Colonic mucosa (tissue), 4 donors: ENCODE data around the gene FBL. TPM values are rescaled to one million over a fixed set of nuclear protein-coding genes. Genes with fewer than 3 reads are reported as not detected.

Source experiments
- DNase-seq: peaks from one replicate; pipeline ENCODE4 v3.0.0-alpha.2; 2020
- H3K27ac ChIP-seq: fragments of 200-600 bp; one replicate; pipeline ENCODE4 v1.8.0; 2021
- H3K27me3 ChIP-seq: fragments of 200-600 bp; one replicate; pipeline ENCODE4 v1.8.0; 2021
- H3K36me3 ChIP-seq: fragments of 200-600 bp; one replicate; pipeline ENCODE4 v1.8.0; 2021
- H3K4me1 ChIP-seq: fragments of 200-600 bp; one replicate; pipeline ENCODE4 v1.8.0; 2021; ENCODE audit warnings: mild to moderate bottlenecking
- H3K4me3 ChIP-seq: fragments of 200-600 bp; one replicate; pipeline ENCODE4 v1.8.0; 2021
- H3K9ac ChIP-seq, 2 donors: one replicate each; pipeline ENCODE4 v1.7.0; 2013; ENCODE audit warnings: control low read depth in 2 of 2, low read depth in 2 of 2, low read length in 2 of 2
- H3K9me3 ChIP-seq: fragments of 200-600 bp; one replicate; pipeline ENCODE4 v1.8.0; 2021
- CTCF ChIP-seq: fragments of 200-600 bp; IDR thresholded peaks from one replicate; pipeline ENCODE4 v1.8.0; 2022; ENCODE audit warnings: antibody characterized with exemption, mild to moderate bottlenecking
- intact Hi-C: fragments of 100-400 bp; cut with DNase I; formaldehyde crosslinking; loops from one replicate; pipeline ENCODE4 v1.14.1; 2022
- total RNA-seq, 2 donors: library from RNA; stranded (reverse); fragmentation: NEBNext Ultra II Directional in 1 of 2; extraction: Animal tissue kit (Norgen Biotek cat#: 25700) in 1 of 2; gene quantifications; one replicate each; pipeline ENCODE4 v1.2.1, GENCODE V29; 2021
- donor health status: healthy.
- donor health status: DM: no; HTN: no; CAD: no.
- donor health status: DM: no; HTN: no; CAD: no.

Gene FBL
- total RNA-seq, 2 donors from 2014 or later = 155 to 297 TPM

GRCh38 chr19:39867952-39868351 is 21.8 kb upstream of the FBL start:
- Histone ChIP-seq H3K27me3 (no peaks in the 10 kb centered on the region), H3K9ac (no peak overlapping the region), H3K36me3 (no peaks in the 10 kb centered on the region), H3K27ac (no peak overlapping the region), H3K9me3 (no peaks in the 10 kb centered on the region), H3K4me3 (no peak overlapping the region), H3K4me1 (no peaks in the 10 kb centered on the region)
- TF ChIP-seq CTCF = no peak
- intact Hi-C loops = no loop called here
- no peak for DNase-seq

GRCh38 chr19:39867133-39867532 is 21.0 kb upstream of the FBL start:
- intact Hi-C loops = no loop called here
- DNase-seq = no peak
- no peaks in the 10 kb centered on the region for H3K9me3 ChIP-seq

DNA sequence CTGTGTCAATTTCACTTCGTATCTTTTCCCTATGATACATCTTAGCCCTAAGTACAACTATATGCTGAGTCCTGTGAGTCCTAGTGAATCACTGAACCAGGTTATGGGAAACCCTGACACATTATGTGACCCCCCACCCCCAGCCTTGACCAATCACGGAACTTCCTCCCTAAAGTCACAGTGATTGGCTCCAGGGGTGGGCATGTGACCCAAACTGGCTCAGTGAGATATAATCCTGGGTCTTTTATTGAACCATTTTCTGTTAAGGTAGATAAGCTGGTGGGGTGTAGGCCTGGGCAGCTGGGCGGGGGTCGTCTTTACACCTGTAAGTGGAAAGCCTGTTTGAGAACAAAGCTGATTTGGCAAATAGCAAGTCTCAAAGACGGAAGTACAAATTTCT is 19.8 kb upstream of the FBL start:
- TF ChIP-seq CTCF = no peak
- H3K36me3 ChIP-seq = no peaks in the 10 kb centered on the region
- H3K9ac ChIP-seq = no peak overlapping the region
- H3K4me1 ChIP-seq = no peaks in the 10 kb centered on the region
- no peak overlapping the region for H3K4me3 ChIP-seq
- H3K27ac ChIP-seq = no peak overlapping the region
- intact Hi-C loops = no loop called here
- H3K27me3 ChIP-seq = no peaks in the 10 kb centered on the region
- DNase-seq = no peak
- H3K9me3 ChIP-seq = no peaks in the 10 kb centered on the region

More at GRCh38 chr19:39867133-39867532, 21.0 kb upstream of the FBL start:
- TF ChIP-seq CTCF = no peak
- Histone ChIP-seq H3K4me1 (no peaks in the 10 kb centered on the region), H3K27me3 (no peaks in the 10 kb centered on the region), H3K4me3 (no peak overlapping the region), H3K27ac (no peak overlapping the region), H3K9ac (no peak overlapping the region), H3K36me3 (no peaks in the 10 kb centered on the region)

GRCh38 chr19:39865186-39865585 is 19.0 kb upstream of the FBL start:
- no peak overlapping the region for H3K9ac ChIP-seq
- no peak overlapping the region for H3K27ac ChIP-seq
- DNase-seq = no peak
- H3K36me3 ChIP-seq = no peaks in the 10 kb centered on the region
- H3K4me3 ChIP-seq = no peak overlapping the region
- intact Hi-C loops = no loop called here
- H3K27me3 ChIP-seq = no peaks in the 10 kb centered on the region
- TF ChIP-seq CTCF = no peak
- no peaks in the 10 kb centered on the region for H3K9me3 ChIP-seq
- H3K4me1 ChIP-seq = no peaks in the 10 kb centered on the region

GRCh38 chr19:39864118-39864517 is 17.9 kb upstream of the FBL start:
- no peak for DNase-seq
- Histone ChIP-seq H3K9ac (no peak overlapping the region), H3K36me3 (no peaks in the 10 kb centered on the region), H3K4me3 (no peak overlapping the region), H3K4me1 (no peaks in the 10 kb centered on the region), H3K27me3 (no peaks in the 10 kb centered on the region), H3K9me3 (no peaks in the 10 kb centered on the region), H3K27ac (no peak overlapping the region)
- TF ChIP-seq CTCF = no peak
- intact Hi-C loops = no loop called here

DNA sequence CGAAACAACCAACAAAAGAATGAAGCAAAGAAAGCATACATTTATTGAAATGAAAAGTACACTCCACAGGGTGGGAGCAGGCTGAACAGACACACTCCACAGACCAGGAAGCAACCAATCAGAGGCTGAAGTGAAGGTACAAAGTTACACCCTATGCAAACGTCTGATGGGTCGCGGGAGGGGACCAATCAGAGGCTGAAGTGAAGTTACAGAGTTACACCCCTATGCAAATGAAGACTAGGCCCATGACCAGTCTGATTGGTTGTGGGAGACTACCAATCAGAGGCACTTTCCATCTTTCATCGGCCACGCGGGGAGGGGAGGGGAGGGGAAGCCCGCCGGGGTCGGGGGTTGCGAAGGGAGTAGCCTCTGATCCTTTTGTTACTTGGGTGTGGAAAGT is 12.4 kb upstream of the FBL start:
- H3K9me3 ChIP-seq = no peaks in the 10 kb centered on the region
- intact Hi-C loops = no loop called here
- H3K9ac ChIP-seq = no peak overlapping the region
- no peaks in the 10 kb centered on the region for H3K4me1 ChIP-seq
- TF ChIP-seq CTCF = no peak
- DNase-seq = no peak
- no peaks in the 10 kb centered on the region for H3K36me3 ChIP-seq
- no peak overlapping the region for H3K27ac ChIP-seq
- no peak overlapping the region for H3K4me3 ChIP-seq
- H3K27me3 ChIP-seq = no peaks in the 10 kb centered on the region
